AG10803 (cell line): ENCODE data around the gene GTF3C6.

Experiments used
- DNase-seq: peaks from one replicate; pipeline ENCODE4 v3.0.0; 2010; ENCODE audit warnings: low read depth
- H3K4me3 ChIP-seq: 2 replicates; pipeline ENCODE4 v1.5.1; 2011; ENCODE audit warnings: mild to moderate bottlenecking, low read length, control low read depth
- TF ChIP-seq, protein P1 (sequence below): conservative IDR thresholded peaks from 2 replicates; pipeline ENCODE4 v1.5.1; 2011; ENCODE audit warnings: mild to moderate bottlenecking, low read length, control low read depth, inconsistent platforms

Gene GTF3C6

DNA sequence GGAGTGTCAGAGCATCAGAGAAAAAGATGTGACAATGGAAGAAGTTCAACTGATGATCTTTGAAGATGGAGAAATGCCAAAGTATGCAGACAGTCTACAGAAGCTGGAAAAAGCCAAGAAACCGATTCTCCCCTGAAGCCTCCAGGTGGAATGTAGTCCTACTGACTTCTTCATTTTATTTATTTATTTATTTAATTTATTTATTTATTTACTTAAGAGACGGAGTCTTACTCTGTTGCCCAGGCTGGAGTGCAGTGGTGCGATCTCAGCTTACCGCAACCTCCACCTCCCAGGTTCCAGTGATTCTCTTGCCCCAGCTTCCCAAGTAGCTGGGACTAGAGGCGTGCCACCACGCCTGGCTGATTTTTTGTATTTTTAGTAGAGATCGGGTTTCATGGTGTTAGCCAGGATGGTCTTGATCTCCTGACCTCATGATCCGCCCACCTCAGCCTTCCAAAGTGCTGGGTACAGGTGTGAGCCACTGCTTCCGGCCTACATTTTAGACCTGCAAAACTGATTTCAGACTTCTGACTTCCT is 21.1 kb downstream of the GTF3C6 start:
- no peak overlapping the region for H3K4me3 ChIP-seq
- TF ChIP-seq, protein P1, sequence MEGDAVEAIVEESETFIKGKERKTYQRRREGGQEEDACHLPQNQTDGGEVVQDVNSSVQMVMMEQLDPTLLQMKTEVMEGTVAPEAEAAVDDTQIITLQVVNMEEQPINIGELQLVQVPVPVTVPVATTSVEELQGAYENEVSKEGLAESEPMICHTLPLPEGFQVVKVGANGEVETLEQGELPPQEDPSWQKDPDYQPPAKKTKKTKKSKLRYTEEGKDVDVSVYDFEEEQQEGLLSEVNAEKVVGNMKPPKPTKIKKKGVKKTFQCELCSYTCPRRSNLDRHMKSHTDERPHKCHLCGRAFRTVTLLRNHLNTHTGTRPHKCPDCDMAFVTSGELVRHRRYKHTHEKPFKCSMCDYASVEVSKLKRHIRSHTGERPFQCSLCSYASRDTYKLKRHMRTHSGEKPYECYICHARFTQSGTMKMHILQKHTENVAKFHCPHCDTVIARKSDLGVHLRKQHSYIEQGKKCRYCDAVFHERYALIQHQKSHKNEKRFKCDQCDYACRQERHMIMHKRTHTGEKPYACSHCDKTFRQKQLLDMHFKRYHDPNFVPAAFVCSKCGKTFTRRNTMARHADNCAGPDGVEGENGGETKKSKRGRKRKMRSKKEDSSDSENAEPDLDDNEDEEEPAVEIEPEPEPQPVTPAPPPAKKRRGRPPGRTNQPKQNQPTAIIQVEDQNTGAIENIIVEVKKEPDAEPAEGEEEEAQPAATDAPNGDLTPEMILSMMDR = no peak
- no peak for DNase-seq

DNA sequence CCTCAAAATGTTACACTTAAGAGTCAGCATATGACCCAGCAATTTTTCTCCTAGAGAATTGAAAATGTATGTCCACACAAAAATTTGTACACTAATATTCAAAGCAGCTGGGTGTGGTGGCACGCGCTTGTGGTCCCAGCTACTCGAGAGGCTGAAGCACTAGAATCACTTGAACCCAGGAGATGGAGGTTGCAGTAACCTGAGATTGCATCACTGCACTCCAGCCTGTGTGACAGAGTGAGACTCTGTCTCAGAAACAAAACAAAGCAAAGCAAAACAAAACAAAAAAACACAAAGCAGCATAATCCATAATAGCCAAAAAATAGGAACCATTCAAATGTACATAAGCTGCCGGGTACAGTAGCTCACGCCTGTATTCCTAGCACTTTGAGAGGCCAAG is 21.7 kb downstream of the GTF3C6 start:
- H3K4me3 ChIP-seq = no peak overlapping the region
- no peak for DNase-seq
- TF ChIP-seq, protein P1 = no peak

DNA sequence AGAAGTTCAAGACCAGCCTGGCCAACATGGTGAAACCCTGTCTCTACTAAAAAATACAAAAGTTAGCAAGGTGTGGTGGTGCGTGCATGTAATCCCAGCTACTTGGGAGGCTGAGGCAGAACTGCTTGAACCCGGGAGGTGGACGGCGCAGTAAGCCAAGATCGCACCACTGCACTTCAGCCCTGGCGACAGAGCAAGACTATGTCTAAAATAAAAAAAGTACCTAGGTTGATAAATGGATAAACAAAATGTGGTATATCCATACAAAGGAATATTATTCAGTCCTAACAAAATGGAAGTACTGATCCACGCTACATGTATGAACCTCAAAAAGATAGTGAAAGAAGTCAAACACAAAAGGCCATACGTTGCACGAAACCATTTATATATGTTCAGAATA is 22.1 kb downstream of the GTF3C6 start:
- TF ChIP-seq, protein P1 = no peak
- H3K4me3 ChIP-seq = no peak overlapping the region; the same call in 1 of the 2 replicates
- DNase-seq = no peak

DNA sequence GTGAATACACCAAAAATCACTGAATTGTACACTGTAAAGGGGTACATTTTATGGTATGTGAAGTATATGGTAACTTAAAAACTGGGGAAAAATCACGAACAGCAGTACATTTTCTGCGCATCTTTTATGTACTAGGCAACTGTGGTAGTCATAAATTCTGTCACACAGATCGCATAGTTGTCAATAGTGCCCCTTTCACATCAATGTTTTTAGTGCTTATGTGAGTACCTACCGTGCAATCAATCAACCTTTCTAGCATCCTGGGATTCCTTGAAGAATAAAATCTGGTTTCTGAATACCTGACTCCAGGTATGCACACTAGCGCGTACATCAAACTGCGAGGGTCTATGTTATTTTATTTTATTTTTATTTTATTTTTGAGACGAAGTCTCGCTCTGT is 22.7 kb downstream of the GTF3C6 start:
- peak overlapping the region; percentile 99 for H3K4me3 ChIP-seq
- DNase-seq = no peak
- TF ChIP-seq, protein P1 = no peak

DNA sequence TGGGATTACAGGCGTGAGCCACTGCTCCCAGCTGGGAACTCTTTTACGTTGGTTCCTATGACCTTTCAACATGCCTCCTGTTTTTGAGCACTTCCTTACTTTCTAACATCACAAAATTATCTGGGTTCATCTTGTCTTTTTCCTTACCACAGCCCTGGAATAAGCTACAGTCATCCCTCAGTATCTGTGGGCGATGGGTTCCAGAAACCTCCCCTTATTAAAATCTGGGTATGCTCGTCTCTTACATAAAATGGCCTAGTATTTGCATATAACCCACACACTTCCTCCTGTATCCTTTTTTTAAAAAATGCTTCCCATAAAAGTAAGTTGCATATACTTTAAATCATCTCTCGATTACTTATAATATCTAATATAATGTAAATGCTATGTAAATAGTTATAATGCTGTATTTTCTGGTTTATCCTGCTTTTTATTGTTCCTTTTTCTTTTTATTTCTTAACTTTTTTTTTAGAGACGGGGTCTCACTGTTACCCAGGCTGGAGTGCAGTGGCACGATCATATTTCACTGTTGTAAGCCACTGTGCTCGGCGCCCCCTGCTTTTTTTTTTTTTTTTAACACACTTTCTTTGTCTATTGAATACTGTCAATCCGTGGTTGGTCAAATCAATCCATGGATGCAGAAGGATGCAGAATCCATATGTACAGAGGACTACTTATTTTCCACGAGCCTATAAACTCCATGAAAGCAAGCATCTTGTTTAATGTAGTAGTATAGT is 32.5 kb downstream of the GTF3C6 start:
- TF ChIP-seq, protein P1 = no peak
- no peak overlapping the region for H3K4me3 ChIP-seq
- no peak for DNase-seq

DNA sequence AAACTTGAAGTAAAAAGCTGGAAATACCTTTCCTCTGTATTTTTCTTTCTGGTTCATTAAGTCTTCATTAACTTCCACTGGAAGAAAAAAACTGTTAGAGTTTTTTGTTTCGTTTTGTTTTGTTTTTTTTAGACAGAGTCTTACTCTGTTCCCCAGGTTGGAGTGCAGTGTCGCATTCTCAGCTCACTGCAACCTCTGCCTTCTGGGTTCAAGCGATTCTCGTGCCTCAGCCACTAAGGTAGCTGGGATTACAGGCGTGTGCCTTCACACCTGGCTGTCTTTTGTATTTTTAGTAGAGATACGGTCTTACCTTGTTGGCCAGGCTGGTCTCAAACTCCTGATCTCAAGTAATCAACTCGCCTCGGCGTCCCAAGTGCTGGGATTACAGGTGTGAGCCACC is 38.2 kb downstream of the GTF3C6 start:
- no peak for DNase-seq
- TF ChIP-seq, protein P1 = no peak

DNA sequence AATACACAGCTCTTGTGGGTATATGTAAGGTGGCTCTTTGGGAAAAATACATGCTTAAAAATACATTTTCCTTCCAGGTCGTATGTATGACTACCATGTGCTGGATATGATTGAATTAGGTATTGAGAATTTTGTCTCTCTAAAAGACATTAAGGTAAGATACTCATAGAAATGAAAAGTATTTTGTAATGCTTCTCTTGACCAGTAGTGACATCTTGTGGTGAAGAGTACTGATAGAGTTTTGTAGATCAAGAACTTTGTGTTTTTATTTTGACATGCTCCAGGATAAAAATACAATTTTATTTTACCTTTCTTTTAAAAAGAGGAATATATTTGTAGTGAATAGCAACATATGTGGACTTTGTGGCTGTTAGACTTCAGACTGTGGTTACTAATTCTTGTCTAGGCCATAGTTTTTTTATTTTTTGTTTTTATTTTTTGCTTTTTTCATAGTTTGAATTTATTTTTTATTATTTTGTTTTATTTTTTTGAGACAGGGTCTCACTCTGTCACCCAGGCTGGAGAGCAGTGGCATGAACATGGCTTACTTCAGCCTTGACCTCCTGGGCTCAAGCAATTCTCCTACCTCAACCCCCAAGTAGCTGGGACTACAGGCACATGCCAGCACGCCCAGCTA is 41.2 kb downstream of the GTF3C6 start:
- TF ChIP-seq, protein P1 = peak; percentile 55
- DNase-seq = peak; percentile 33
- no peak overlapping the region for H3K4me3 ChIP-seq

More for the DNA sequence above, 38.2 kb downstream of the GTF3C6 start:
- no peak overlapping the region for H3K4me3 ChIP-seq
